Measurements from ENCODE around the gene LEAP2. TPM values are rescaled to one million over a fixed set of nuclear protein-coding genes. Genes with fewer than 3 reads are reported as not detected.

LEAP2 gene
- total RNA-seq, 2 experiments from 2014 or later, result 3.4 to 3.7 TPM

DNA sequence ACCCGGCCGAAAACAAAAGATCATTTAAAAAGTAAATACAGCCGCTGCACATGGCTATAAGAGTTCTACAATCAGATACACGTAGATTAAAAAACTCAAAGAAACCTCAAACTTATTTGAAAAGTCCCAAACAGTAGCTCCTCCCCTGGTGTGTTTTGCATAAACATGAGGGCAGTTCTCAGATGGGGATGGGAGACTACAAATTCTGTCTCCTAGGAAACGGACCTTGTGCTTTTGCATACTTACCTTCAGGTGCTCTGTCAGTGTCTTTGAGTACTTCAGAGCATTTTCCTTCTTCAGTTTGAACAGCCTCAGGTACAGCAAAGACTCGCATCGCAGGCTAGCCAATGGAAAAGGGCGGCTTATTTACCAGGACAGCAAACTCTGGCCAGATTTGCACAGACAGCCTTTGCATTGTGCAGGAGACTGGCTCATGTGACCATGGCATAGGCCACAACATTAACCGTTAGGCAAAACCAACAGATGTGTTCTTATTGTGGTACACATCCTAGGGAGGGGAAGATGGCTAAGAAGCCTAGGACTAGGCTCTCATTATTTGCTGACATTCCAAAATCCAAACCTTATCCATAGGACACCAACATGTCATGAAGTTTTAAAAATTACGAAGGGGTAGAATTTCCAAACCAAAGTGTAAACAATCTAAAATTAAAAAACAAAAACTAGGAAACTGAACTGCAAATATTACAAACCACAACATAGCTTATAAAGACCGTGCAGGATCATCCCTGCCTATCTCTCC, 12.8 kb downstream of the LEAP2 start:
- no peak overlapping the region for H3K4me3 Mint-ChIP-seq
- CTCF ChIA-PET, result no interaction called here
- POLR2A ChIA-PET, result no interaction called here

DNA sequence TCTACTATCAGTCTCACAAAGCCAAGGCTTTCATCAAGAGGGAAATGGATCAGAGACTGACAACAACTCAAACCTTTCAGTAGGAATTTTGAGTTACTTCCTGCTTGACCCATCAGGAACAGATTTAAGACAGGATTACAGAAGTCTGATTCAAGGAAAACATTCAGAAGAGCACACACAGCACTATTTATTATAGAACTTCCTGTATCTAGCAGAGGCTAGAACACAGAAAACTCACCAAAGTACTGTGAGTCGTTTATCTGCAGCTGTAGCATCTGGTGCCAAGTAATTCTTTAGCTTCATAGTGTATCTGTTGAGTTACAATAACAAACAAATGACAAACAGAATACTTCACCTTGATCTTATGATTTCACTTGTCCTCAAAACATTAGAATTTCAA, 13.8 kb downstream of the LEAP2 start:
- peaks cover 4% of the 10 kb centered on the region for H3K4me1 Mint-ChIP-seq (ENCODE audit: low read depth)
- CTCF ChIA-PET, result interaction anchor here (0.6 kb wide), 1 partner anchor 134 kb away, joined by 4 read pairs; no protein-coding TSS in a partner anchor
- no peak for DNase-seq

More for the DNA sequence above, 12.8 kb downstream of the LEAP2 start:
- Mint-ChIP-seq H3K36me3 (ENCODE audit: low read depth) (peaks cover 43% of the 10 kb centered on the region), H3K4me1 (ENCODE audit: low read depth) (peaks cover 4% of the 10 kb centered on the region), H3K27me3 (ENCODE audit: low read depth) (no peaks in the 10 kb centered on the region), H3K27ac (no peak overlapping the region), H3K9me3 (ENCODE audit: insufficient read depth) (no peaks in the 10 kb centered on the region)
- DNase-seq (no peak), ATAC-seq (no peak)

DNA sequence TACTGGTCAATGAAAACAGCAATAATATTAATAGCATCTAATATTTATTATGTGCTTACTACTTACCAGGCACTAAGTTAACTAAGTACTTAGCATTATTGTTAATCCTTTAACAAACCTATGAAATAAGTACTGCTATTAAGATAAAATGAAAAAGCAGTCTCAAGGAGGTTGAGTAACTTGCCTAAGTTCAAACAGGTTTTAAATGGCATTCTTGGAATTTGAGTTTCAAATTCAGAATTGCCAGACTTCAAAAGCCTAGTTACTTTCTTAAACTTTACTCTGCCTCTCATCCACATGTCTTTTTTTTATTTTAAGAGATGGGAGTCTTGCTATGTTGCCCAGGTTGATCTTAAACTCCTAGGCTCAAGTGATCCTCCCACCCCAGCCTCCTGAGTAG, 16.0 kb downstream of the LEAP2 start:
- Mint-ChIP-seq H3K27ac (no peak overlapping the region), H3K36me3 (ENCODE audit: low read depth) (peaks cover 60% of the 10 kb centered on the region), H3K9me3 (ENCODE audit: insufficient read depth) (no peaks in the 10 kb centered on the region), H3K27me3 (ENCODE audit: low read depth) (no peaks in the 10 kb centered on the region), H3K4me1 (ENCODE audit: low read depth) (peaks cover 4% of the 10 kb centered on the region), H3K4me3 (no peak overlapping the region)
- ATAC-seq (no peak), DNase-seq (no peak)
- ChIA-PET POLR2A (interaction anchor here (0.6 kb wide), 1 partner anchor 79 kb away, joined by 3 read pairs; no protein-coding TSS in a partner anchor), CTCF (interaction anchor here (1.2 kb wide), 1 partner anchor 23 kb away, joined by 4 read pairs; the partner anchor contains the start of genes GDF9 and UQCRQ)

More for the DNA sequence above, 13.8 kb downstream of the LEAP2 start:
- POLR2A ChIA-PET, result interaction anchor here (0.9 kb wide), 1 partner anchor 56 kb away, joined by 3 read pairs; no protein-coding TSS in a partner anchor
- Mint-ChIP-seq H3K36me3 (ENCODE audit: low read depth) (peaks cover 46% of the 10 kb centered on the region), H3K9me3 (ENCODE audit: insufficient read depth) (no peaks in the 10 kb centered on the region), H3K27me3 (ENCODE audit: low read depth) (no peaks in the 10 kb centered on the region), H3K27ac (no peak overlapping the region), H3K4me3 (no peak overlapping the region)
- no peak for ATAC-seq

DNA sequence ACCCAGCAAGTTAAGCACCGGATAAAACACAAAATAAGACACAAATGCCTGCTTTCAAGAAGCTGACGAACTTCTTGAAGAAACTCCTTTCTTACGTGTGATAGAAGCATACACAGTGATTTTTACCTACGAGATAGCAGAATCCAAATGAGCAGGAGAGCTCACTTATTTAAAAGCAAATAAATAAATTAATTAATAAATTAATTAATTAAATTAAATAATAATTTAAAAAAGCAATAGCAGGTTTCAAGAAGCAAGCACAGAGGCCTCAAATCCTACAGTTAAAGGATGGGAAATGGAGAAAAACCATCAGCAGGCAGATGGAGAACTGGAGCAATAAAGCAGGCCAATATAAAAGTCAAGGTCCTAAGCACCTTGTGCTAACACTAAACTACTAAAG, 17.3 kb downstream of the LEAP2 start:
- no peak overlapping the region for H3K27ac Mint-ChIP-seq
- POLR2A ChIA-PET, result no interaction called here

DNA sequence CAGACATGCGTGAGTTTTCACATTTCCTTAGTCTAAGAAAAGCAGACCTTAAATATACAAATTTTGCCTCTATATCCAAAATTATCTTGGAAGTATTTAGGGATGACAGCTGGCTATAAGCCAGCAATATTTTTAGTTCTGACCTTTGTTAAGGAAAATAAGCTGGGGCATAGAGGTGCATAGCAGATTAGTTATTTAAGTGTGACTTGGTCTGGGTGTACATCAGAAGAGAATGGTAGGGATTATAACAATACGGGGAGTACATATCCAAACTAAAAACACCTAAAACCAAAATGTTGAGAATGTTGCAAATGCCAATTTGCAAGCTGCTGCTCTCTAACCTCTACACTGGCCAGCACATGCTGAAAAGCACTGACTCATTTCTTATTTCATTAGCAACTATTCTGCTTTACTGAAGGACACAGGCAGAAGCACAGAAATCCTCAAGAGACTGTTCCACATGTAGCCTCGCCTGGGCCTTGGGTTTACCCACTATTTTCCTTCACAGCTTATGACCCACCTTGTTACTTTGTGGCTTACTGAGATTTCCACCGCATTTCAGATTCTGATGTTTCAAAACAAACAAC, 22.3 kb downstream of the LEAP2 start:
- ChIA-PET POLR2A (no interaction called here), CTCF (interaction anchor here (0.8 kb wide), 1 partner anchor 13 kb away, joined by 3 read pairs; no protein-coding TSS in a partner anchor)
- no peak for ATAC-seq

More for the DNA sequence above, 17.3 kb downstream of the LEAP2 start:
- peaks cover 60% of the 10 kb centered on the region for H3K36me3 Mint-ChIP-seq (ENCODE audit: low read depth)
- no peak overlapping the region for H3K4me3 Mint-ChIP-seq
- DNase-seq (no peak), ATAC-seq (no peak)
- H3K27me3 Mint-ChIP-seq (ENCODE audit: low read depth), result no peaks in the 10 kb centered on the region
- H3K4me1 Mint-ChIP-seq (ENCODE audit: low read depth), result peaks cover 4% of the 10 kb centered on the region
- CTCF ChIA-PET, result interaction anchor here (1.3 to 1.7 kb wide), 2 partner anchors 8 to 60 kb away, joined by 3 to 8 read pairs; partner anchors contain the start of gene SHROOM1
- no peaks in the 10 kb centered on the region for H3K9me3 Mint-ChIP-seq (ENCODE audit: insufficient read depth)

DNA sequence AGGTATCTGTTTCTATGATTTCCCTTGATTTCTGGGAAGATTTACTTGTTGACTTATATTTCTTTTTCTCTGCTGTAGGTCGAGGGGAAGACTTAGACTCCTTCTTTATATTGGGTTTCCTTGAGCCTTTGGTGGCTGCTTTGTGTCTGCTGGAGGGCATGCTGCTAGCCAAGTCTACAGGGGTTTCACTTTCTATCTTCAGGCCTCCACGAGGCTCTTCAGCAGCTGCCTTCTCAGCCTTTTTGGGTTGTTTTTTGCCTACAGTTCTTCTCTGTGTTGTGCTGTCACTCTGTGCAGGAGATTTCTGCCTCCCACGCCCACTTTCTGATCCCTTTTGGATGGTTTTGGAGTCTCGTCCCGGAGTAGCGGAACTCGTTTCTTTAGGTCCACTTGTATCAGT, 23.2 kb downstream of the LEAP2 start:
- POLR2A ChIA-PET, result interaction anchor here (0.7 kb wide), 1 partner anchor 160 kb away, joined by 3 read pairs; no protein-coding TSS in a partner anchor
- peak; percentile 67 for ATAC-seq
- Mint-ChIP-seq H3K9me3 (ENCODE audit: insufficient read depth) (no peaks in the 10 kb centered on the region), H3K4me3 (no peak overlapping the region), H3K27me3 (ENCODE audit: low read depth) (no peaks in the 10 kb centered on the region), H3K4me1 (ENCODE audit: low read depth) (peaks cover 9% of the 10 kb centered on the region), H3K36me3 (ENCODE audit: low read depth) (peaks cover 50% of the 10 kb centered on the region), H3K27ac (peak overlapping the region; percentile 63)
- DNase-seq, result no peak
- CTCF ChIA-PET, result interaction anchor here (0.6 to 2.5 kb wide), 2 partner anchors 14 to 15 kb away, joined by 4 to 9 read pairs; no protein-coding TSS in a partner anchor

More for the DNA sequence above, 22.3 kb downstream of the LEAP2 start:
- H3K4me3 Mint-ChIP-seq, result no peak overlapping the region
- no peak overlapping the region for H3K27ac Mint-ChIP-seq
- peaks cover 47% of the 10 kb centered on the region for H3K36me3 Mint-ChIP-seq (ENCODE audit: low read depth)
- no peak for DNase-seq
- no peaks in the 10 kb centered on the region for H3K27me3 Mint-ChIP-seq (ENCODE audit: low read depth)
- peaks cover 9% of the 10 kb centered on the region for H3K4me1 Mint-ChIP-seq (ENCODE audit: low read depth)
- H3K9me3 Mint-ChIP-seq (ENCODE audit: insufficient read depth), result no peaks in the 10 kb centered on the region

DNA sequence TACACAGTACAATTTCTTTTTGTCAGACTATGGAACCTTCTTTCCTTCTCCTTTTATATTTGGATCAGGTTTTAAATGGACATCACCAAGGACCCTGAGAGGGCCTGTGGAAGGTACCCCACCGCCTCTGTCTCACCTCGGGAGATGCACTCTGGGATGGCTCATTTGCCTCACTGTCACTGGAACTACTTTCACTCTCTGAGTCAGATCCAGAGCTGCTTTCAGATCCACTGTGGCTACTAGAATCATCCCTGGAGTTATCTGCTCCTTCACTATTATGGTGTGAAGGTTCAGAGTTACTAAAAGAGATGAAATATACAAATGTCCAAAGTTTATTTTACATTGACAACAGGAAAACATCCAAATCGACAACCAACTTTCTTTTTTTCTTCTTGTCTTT, 24.6 kb downstream of the LEAP2 start:
- peaks cover 41% of the 10 kb centered on the region for H3K36me3 Mint-ChIP-seq (ENCODE audit: low read depth)
- ATAC-seq, result no peak
- peaks cover 9% of the 10 kb centered on the region for H3K4me1 Mint-ChIP-seq (ENCODE audit: low read depth)
- H3K9me3 Mint-ChIP-seq (ENCODE audit: insufficient read depth), result no peaks in the 10 kb centered on the region
- no peak overlapping the region for H3K4me3 Mint-ChIP-seq
- no peaks in the 10 kb centered on the region for H3K27me3 Mint-ChIP-seq (ENCODE audit: low read depth)
- ChIA-PET CTCF (interaction anchor here (2.5 kb wide), 1 partner anchor 15 kb away, joined by 9 read pairs; no protein-coding TSS in a partner anchor), POLR2A (no interaction called here)
- no peak for DNase-seq
- no peak overlapping the region for H3K27ac Mint-ChIP-seq

DNA sequence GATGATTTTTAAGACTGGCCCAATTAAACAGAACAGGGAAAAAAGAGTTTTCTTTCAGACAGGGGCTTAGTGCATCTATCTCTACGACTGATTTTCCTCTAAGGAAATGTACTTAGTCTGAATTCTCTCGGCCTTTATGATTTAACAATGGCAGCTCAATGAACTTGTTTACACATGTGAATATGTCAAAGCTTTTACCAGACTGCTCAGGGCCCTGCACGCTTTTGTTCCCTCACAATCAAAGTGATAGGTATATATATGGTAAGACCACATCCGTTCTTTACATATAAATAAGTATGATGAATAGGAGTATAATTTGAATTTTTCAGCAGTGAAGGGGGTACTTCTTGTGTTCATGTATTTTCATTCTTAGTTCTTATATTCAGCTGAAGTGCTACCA, 27.6 kb downstream of the LEAP2 start:
- DNase-seq (no peak), ATAC-seq (no peak)
- Mint-ChIP-seq H3K36me3 (ENCODE audit: low read depth) (peaks cover 25% of the 10 kb centered on the region), H3K27me3 (ENCODE audit: low read depth) (no peaks in the 10 kb centered on the region), H3K27ac (no peak overlapping the region), H3K4me3 (no peak overlapping the region), H3K9me3 (ENCODE audit: insufficient read depth) (no peaks in the 10 kb centered on the region), H3K4me1 (ENCODE audit: low read depth) (peaks cover 9% of the 10 kb centered on the region)
- ChIA-PET CTCF (interaction anchor here (0.8 kb wide), 1 partner anchor 18 kb away, joined by 3 read pairs; no protein-coding TSS in a partner anchor), POLR2A (interaction anchor here (0.8 kb wide), 1 partner anchor 9 kb away, joined by 4 read pairs; no protein-coding TSS in a partner anchor)

DNA sequence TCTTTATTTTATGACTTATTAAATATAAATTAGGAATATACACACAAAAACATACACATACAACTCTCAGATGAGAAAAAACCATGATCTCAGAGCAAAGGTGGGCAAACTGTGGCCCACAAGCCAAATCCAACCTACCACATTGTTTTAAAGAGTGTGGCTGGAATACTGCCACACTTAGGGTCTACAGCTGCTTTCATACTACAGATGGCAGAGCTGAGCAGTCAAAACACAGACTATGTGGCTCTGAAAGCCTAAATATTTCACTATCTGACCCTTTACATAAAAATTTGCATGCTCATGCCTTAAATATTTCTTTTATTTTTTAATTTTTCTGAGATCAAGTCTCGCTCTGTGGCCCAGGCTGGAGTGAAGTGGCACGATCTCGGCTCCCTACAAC, 28.3 kb downstream of the LEAP2 start:
- H3K4me1 Mint-ChIP-seq (ENCODE audit: low read depth), result peaks cover 5% of the 10 kb centered on the region
- no peak for ATAC-seq
- H3K36me3 Mint-ChIP-seq (ENCODE audit: low read depth), result peaks cover 21% of the 10 kb centered on the region
- no peak for DNase-seq
- H3K9me3 Mint-ChIP-seq (ENCODE audit: insufficient read depth), result no peaks in the 10 kb centered on the region
- ChIA-PET CTCF (no interaction called here), POLR2A (no interaction called here)
- no peak overlapping the region for H3K27ac Mint-ChIP-seq
- H3K4me3 Mint-ChIP-seq, result no peak overlapping the region
- H3K27me3 Mint-ChIP-seq (ENCODE audit: low read depth), result no peaks in the 10 kb centered on the region

DNA sequence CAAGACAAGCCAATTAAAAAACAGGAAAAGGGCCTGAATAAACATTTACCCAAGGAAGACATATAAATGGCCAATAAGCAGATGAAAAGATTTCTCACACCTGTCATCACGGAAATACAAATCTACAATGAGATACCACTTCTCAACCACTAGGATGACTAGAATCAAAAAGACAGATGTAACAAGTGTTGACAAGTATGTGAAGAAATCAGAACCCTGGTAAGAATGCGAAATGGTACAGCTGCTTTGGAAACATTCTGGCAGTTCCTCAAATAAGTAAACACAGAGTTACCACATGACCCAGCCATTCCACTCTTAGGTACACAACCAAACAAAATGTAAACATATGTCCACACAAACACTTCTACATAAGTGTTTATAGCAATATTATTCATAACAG, 32.5 kb downstream of the LEAP2 start:
- no peak for DNase-seq
- H3K4me3 Mint-ChIP-seq, result no peak overlapping the region
- no peaks in the 10 kb centered on the region for H3K9me3 Mint-ChIP-seq (ENCODE audit: insufficient read depth)
- no peak for ATAC-seq
- H3K27me3 Mint-ChIP-seq (ENCODE audit: low read depth), result no peaks in the 10 kb centered on the region
- ChIA-PET CTCF (interaction anchor here (0.6 to 1.5 kb wide), 3 partner anchors 11 to 57 kb away, joined by 3 to 7 read pairs (median 4); no protein-coding TSS in a partner anchor), POLR2A (no interaction called here)
- peaks cover 11% of the 10 kb centered on the region for H3K36me3 Mint-ChIP-seq (ENCODE audit: low read depth)
- H3K4me1 Mint-ChIP-seq (ENCODE audit: low read depth), result no peaks in the 10 kb centered on the region
- H3K27ac Mint-ChIP-seq, result no peak overlapping the region

DNA sequence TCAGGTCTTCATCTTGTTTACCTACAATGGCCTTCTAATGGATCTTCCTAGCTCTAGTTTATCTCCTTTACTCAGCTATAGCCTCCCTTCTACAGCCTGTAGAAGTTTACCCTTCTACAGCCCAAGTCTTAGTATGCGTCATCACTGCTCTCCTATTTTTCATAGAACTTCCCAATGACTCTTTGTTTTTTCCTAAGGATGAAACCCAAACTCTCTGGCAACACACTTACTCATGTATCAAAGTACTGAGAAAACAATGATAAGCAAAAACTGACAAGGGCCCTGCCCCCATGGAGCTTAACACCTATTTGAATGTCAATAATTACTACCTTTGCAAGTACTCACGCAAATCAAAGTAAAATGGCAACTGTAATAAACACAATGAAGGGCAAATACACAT, 33.7 kb downstream of the LEAP2 start:
- ATAC-seq (no peak), DNase-seq (no peak)
- peaks cover 13% of the 10 kb centered on the region for H3K36me3 Mint-ChIP-seq (ENCODE audit: low read depth)
- H3K27ac Mint-ChIP-seq, result no peak overlapping the region
- ChIA-PET POLR2A (no interaction called here), CTCF (interaction anchor here (0.6 to 1.1 kb wide), 2 partner anchors 87 to 120 kb away, joined by 3 read pairs; no protein-coding TSS in a partner anchor)
- no peaks in the 10 kb centered on the region for H3K27me3 Mint-ChIP-seq (ENCODE audit: low read depth)
- H3K9me3 Mint-ChIP-seq (ENCODE audit: insufficient read depth), result no peaks in the 10 kb centered on the region
- H3K4me1 Mint-ChIP-seq (ENCODE audit: low read depth), result no peaks in the 10 kb centered on the region
- no peak overlapping the region for H3K4me3 Mint-ChIP-seq

DNA sequence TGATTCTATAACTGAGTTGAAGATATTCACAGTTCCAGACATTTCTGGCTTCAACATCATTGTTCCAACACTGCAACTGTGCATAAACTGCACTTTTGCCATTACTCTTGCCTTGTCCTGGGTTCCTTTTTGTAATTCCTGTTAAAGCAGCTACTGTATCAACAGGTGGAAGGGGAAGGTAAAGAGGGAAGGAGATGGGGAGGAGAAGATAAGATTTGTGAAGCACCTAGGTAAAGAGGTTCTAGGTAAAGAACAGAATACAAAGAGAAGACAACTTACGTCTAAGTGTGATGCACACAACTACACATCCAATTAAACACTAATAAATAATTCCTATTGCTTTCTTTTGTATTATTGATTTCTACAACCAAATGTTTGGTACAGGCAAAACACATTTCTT, 36.2 kb downstream of the LEAP2 start:
- H3K4me1 Mint-ChIP-seq (ENCODE audit: low read depth), result no peaks in the 10 kb centered on the region
- peaks cover 14% of the 10 kb centered on the region for H3K36me3 Mint-ChIP-seq (ENCODE audit: low read depth)
- no peak for DNase-seq
- no peak for ATAC-seq
- H3K27ac Mint-ChIP-seq, result no peak overlapping the region
- no peaks in the 10 kb centered on the region for H3K9me3 Mint-ChIP-seq (ENCODE audit: insufficient read depth)
- CTCF ChIA-PET, result no interaction called here
- H3K4me3 Mint-ChIP-seq, result no peak overlapping the region
- no peaks in the 10 kb centered on the region for H3K27me3 Mint-ChIP-seq (ENCODE audit: low read depth)
- POLR2A ChIA-PET, result no interaction called here
